CD4-positive, alpha-beta T cell treated with Interleukin-21 for 1 hour (primary cell): Measurements from ENCODE around the gene BICD1.
"Not testable (repeated sequence)": the region's sequence is repeated elsewhere in the genome, so short reads cannot be mapped to it uniquely, and the experiment has no call there.

Source experiments
- DNase-seq: peaks from one replicate; pipeline ENCODE4 v3.0.0-alpha.2; 2020

Gene BICD1

DNA sequence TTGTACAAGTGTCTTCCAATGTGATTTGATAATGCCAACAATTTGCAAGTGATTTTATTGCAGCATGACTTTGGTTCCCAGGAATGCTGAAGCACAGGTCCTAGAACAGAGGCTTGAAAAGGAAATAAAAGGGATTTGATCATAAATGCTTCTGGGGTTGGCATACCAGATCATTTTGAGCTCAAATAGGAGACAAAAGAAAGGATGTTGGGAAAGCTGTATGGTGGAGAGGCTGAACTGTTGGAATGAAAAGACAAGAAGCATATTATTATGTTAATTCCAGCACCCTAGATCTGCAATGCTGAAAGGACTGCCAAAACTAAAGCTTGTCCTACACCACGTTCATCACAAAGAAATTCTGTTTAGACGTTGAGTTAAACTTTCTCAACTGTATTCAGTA lies 143.1 kb downstream of the BICD1 start:
- no peak for DNase-seq

DNA sequence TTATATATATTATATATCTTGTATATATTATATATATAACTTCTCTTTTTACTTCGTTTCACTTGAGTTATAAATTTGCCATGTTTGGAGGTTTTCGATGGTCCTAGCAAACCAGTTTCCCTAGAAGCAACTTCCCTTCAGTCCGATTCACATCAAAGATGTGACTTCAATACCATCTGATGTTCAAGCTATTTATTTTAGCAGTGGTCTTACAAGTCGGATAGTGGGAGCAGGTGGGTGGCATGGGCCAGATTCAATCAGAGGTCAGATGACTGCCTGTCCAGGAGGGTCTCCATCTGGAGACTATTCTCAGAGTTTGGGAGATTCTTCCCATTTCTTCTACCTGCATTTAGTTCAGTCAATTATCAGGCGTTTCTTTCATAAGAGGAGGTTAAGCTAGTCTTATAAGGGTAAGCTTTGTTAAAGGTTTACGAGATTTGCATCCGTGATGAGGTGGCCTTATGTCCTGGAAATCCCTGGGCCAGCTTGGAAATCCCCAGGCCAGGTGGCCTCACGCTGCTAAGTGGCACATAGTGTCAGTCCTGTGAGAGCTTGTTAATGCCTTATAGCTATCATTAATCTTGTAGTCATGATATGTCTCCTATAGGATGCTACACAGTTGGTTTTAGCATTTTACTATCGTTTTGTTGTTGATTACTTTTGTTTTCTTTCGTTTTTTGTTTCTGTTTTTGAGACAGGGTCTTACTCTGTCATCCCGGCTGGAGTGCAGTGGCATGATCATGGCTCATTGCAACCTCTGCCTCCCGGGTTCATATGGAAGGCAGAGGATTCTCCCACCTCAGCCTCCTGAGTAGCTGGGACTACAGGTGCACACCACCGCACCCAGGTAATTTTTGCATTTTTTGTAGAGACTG lies 145.8 kb downstream of the BICD1 start:
- no peak for DNase-seq

DNA sequence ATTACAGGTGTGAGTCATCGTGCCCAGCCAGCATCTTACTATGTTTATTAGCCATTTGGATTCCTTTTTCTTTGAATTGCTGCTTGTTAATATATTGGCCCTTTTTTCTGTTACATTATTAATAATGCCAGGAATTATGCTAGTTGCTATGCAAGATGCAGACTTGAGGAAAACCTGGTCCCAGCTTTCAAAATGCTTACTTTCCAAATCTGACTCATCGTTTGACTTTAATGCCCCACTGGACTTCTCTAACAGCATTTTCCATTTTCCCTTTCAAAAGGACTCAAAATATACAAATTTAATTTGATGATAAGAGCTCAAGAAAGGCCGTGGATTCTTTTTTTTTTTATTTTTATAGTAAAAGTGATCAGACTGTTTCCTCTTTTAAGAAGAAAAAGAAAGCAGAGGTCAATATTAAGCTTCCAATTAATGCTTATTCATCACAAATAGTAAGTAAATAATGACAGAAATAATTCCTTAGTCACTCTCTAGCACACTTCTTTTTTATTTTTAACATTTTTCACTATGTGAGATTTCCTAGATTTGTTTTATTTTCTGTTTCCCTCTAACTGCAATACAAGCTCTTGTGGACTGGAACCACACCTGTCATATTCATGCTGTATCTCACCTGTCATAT lies 146.6 kb downstream of the BICD1 start:
- DNase-seq: no peak

DNA sequence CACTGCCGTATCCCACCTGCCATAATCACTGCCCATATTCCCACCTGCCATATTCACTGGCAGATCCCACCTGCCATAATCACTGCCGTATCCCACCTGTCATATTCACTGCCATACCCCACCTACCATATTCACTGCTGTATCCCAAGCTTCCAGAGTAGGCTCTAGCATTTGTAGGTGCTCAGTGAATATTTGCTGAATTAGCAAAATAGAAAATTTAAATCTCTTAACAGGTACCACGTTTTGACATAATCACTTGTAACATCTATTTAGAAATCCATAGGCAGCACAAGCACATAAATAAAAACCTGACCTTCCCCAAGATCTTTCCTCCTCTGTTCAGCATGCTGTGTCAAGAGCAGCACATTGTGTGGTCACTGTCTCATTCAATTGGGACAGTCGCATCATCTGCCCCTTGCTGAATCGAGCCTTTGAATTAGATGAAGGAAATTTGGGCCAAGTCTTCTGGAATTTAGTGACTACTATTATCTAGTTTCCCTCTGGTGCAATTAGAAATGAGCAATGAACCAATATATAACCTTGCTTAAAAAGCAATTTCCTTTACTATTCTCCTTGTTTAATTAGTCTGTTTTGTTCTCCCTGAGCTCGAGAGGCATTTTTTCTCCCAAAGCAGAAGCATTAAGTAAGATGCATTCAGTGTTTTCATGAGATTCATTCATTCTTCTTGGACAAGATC lies 147.8 kb downstream of the BICD1 start:
- no peak for DNase-seq

DNA sequence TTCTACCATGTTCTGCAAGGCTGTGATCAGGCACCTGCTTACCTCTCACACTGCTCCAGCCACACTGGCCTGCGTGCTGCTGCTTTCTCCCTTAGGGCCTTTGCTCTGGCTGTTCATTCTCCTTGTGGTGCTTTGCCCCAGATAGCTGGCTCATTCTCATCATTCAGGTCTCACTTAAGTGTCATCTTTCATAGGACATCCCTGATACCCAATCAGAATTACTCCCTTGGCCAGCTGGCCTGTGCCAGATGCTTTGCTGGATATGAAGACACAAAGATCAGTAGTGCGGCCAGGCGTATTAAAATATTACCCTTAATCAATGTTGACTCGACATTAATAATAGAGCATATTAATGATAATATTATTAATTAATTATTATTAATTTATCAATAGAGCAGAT lies 148.9 kb downstream of the BICD1 start:
- DNase-seq: no peak

DNA sequence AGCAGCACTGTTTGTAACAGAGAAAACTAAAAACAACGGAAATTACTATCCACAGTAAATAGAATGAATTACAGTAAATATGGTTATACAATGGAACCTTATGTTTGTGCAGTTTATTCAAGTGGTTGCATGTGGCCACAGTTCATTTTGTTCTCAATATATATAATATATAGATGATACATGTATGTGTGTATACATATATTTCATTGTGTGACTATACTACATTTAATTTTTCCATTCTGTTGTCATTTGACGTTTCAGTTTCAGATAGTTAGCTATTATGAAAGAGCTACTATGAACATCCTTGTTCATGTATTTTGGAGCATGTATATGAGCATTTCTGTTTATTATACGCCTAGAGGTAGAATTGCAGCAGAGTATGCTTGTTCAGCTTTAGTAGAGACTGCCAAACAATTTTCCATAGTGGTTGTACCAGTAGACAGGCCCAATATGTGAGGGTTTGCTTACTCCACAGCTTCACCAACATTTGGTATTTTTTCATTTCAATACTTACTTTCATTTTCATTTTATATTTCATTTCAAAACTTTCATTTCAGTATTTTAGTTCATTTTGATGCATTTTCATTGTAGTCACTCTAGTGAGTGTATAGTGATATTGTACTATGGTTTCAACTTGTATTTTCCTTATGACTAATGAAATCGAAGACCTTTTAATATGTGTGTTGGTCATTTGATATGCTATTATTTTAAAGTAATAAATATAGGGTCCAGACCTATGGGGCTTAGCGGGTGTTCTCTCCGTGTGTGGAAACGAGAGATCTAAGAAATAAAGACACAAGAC lies 151.2 kb downstream of the BICD1 start:
- DNase-seq: no peak

DNA sequence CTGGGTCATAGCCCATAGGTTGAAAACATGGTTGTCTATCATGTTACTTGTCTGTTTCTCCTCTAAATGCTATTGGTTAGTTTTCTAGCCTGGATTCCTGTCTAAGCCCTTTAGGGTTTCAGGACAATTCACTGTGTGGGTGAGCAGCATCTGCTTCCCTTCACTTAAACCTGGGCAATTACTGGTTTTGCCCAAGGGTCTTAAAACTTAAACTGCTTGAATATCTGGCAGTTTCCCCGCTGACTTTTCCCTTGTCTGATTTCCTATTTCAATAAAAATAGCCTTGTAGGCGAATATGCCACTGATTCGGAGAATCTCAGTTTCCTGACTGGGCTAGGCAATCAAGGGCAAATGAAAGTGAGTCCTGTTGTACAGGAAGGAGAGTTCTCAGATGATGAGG lies 154.0 kb downstream of the BICD1 start:
- no peak for DNase-seq

DNA sequence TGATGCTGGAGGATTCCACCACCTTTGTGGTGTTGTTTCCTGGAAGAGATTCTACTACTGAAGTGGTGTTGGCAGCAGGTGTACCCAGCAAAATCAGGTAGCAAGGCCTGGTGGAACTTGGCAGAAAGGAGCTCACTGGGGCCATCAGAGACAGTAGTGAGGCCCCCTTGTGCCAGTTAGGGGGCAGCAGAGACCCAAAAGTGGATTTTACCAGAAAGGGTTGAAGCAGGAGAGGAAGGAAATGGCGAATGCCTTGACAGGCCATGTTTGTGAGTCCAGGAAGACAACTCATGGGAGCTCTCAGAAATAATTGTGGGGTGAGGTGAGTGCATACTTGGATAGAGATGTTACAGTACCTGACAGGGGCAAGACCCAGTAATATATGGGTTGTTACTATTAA lies 155.0 kb downstream of the BICD1 start:
- no peak for DNase-seq

DNA sequence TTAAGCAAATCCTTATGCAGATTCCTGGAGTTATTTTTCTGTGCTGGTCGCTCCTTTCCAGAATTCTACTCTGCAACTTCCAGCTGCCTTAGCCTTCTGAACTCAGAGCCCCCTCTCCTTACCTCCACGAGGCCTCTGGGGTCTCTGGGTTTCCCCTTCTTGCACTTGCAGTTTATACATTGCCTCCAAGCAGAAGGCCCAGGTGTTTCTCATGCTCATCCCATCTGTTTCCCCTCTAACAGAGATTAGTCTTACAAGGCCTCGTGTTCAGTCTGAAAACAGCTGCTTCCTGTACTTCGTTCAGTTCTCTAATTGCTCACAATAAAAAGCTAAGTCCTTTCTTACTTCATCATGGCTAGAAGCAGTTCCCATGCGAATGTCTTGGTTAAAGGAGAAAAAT lies 158.3 kb downstream of the BICD1 start:
- no peak for DNase-seq

DNA sequence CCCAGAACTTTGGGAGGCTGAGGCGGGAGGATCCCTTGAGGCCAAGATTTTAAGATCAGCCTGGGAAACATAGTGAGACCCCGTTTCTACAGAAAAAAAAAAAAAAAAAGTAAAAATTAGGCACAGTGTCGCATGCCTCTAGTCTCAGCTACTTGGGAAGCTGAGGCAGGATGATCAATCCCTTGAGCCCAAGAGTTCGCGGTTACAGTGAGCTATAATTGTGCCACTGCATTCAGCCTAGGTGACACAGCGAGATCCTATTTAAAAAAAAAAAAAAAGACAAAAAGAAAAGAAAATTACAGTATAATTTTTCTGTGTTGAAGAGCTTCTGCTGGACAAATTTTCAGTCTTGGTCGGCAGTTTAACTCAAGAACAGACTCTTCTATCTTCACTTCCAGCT lies 158.8 kb downstream of the BICD1 start:
- DNase-seq: no peak

DNA sequence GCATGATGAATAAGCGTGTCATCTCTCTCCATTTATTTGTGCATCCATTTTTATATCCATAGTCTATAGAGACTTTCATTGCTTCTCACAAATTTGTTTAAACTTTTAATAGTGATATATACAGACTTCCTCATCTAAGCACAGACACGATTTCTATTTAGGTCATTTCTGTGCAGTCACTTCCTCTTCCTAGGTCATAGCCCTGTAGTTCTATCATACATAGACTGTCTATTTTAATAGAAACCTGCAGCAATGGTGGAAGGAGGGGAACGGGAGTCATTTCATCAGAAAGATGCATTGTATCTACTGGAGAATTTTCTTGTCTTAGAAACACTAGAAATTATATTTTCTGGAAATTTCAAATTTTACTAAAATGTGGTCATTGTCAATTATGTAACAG lies 159.3 kb downstream of the BICD1 start:
- DNase-seq: no peak

DNA sequence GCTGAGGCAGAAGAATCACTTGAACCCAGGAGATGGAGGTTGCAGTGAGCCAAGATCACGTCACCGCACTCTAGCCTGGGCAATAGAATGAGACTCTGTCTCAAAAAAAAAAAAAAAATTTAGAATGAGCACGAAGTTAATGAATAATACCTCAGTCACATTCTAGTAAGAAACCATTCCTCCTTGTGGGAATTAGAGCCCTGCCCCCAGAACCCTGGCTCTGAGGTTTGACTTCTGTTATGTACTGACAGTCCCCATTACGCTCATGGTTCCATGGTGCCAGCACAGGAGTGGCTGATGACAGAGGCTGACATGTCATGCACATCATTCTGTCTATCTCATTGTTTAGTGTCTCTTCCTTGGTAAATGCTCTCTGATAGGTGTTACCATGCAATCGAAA lies 160.1 kb downstream of the BICD1 start:
- DNase-seq: no peak

DNA sequence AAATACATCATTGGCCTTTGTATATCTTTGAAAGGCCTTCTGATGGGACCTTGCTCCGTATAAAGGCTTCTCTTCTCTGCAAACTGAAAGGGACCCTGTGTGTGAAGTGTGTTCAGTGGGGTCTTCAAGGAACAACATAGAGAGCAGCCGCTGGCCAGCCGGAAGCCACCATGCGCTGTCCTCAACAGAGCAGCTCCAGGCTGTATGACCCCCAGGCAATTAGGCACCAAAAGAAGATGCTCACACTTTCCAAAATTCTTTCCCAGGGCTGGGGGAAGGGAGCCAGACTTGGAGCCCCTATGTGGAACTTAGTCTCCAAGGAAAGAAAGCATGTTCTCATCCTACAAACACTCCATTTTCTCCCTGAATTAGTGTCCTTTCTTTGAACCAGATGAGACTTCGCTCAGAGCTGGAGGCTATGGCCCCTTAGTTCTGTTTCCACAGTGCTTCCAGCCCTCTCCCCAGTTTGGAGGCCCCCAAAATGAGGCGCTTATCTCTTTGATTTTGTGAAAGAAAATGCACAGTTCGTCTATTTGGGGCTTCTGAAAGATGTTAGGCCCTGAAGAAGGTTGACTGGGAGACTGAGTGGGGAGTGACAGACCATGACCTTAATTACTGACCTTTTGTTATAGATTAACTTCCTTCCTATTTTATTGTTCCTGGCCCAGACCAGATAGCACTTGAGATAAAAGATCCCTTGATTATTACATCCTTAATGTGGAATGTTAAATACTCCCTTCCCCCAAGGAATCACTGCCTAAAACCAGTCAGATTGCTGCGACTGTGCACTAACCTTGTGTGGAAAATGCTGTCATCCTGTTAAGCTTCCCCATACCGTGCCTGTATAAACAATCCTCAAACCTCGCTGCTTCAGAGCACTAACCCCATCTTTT lies 164.4 kb downstream of the BICD1 start:
- no peak for DNase-seq

DNA sequence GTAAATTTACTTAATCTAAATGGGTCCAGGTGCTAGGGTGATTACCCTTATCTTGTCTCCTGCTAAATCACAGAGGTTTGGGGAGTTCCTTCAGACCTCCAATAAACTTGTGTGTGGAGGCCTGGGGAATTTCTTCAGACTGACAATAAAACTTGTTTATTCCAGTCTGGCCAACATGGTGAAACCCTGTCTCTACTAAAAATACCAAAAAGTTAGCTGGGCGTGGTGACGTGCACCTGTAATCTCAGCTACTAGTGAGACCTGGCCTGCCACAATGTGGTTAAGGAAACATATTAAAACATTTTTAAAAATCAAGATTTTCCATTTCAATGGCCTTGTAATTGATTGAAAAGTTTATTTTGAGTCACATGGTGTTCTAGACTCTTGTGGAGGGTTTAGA lies 165.8 kb downstream of the BICD1 start:
- no peak for DNase-seq

DNA sequence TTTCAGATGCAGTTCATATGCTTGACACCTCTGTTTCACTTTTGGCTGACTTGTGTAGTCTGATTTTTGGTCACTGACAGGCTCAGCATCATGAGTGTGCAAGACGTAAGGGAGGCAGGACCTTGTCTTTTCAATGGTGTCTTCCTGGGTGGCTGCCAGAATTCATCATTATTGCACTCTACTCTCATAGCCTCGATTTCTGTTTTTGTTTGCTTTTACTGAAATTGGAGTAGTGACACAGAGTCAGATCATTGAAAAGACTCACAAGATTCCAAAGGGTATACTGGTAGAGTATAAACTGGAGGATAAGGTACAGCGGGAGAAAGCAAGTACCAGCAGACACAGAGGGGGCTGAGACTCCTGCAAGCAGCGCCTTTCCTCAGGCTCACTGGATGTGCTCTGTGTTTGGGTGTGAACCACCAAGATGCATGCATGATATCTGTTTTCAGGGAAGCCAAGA lies 166.4 kb downstream of the BICD1 start:
- DNase-seq: no peak

DNA sequence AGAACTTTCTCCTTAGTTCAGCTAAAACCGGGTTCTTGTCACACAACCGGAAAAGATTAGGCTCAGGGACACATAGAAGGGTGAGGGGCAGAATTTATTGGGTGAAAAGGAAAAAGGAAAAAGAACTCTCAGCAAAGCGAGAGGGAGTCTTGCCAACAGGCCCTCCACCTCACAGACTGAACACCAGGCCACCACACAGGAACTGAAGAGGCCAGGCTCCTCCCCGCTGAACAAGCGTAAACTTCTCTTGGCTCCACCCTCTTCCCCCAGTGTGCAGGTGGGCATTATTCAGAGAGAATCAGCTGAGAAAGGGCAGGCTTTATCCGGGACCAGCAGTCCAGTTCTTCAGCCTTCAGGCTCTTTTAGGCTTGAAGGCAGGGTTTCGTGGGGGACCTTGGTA lies 167.1 kb downstream of the BICD1 start:
- DNase-seq: peak; percentile 42

DNA sequence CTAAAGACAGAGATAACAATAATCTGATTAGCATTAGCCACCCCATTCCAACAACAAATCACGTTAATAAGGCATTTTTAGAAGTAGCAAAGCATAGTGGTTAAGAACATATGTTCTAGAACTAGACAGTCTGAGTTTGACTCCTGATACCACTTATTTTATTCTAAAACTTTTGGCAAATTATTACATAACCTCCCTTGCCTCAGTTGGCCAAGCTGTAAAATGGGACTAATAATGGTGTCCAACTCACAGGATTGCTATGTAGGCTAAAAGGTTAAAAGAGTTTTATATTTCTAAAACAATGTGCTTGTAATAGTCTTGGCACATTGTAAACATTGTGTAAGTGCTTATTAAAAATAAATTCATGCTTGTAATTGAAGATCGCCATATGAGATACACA lies 168.0 kb downstream of the BICD1 start:
- DNase-seq: no peak

DNA sequence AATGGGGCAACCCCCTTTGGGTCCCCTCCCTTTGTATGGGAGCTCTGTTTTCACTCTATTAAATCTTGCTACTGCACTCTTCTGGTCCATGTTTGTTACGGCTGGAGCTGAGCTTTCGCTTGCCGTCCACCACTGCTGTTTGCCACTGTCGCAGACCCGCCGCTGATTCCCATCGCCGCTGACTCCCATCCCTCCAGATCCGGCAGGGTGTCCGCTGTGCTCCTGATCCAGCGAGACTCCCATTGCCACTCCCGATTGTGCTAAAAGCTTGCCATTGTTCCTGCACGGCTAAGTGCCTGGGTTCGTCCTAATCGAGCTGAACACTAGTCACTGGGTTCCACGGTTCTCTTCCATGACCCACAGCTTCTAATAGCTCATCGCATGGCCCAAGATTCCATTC lies 168.9 kb downstream of the BICD1 start:
- DNase-seq: not testable (repeated sequence)

DNA sequence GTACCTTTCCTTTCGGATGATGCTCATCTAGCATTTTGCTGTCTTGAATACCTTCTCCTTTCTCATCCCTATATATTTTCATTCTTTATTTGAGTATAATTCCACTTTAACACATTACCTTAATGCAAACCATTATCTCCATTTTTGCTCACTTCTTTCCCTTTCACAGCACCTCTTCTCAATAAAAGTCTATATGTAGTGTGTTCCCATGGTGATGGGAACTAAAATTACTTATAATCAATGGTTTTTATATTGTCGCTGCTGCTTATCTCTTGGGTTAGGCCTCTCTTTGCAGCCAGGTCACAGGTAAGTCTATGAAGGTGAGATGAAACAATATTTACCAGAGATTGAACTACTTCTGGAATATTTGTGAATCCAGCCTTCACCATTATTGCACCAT lies 171.1 kb downstream of the BICD1 start:
- no peak for DNase-seq

DNA sequence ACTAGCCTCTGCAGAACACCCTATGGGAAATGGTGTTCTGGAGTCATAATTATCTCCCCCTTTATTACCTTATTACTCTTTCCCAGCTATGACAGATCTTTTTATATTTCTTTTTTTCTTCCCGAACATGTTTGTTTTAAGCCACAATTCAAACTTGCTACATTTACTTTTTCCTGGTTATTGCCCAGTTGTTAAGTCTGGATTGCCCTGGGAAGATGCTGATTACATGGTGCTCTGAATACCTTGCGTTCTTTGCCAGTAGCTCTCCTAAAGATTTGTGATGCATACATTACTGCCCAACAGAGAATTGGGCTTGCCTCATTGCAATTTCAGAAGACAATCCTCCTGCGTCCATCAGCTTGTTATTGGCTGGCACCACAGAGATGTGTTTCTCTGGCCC lies 174.5 kb downstream of the BICD1 start:
- no peak for DNase-seq

DNA sequence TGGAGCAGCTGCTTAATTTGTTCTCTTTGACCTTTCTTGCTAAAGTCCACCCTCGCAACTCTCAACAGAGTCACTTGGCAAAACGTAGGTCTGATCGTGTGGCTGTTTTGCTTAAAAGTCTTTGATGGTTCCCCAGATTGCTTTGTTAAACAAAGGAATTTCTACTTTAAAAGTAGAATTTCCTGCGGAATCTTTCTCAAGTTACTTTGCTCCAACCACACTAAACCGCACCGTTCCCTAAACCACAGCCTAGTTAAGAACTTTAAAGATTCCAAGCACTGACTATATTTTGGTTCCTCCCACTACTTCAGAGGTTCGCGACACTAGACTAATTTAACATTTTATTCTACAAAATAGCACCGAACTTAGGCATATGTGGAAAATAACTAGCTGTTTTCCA lies 177.9 kb downstream of the BICD1 start:
- DNase-seq: no peak

DNA sequence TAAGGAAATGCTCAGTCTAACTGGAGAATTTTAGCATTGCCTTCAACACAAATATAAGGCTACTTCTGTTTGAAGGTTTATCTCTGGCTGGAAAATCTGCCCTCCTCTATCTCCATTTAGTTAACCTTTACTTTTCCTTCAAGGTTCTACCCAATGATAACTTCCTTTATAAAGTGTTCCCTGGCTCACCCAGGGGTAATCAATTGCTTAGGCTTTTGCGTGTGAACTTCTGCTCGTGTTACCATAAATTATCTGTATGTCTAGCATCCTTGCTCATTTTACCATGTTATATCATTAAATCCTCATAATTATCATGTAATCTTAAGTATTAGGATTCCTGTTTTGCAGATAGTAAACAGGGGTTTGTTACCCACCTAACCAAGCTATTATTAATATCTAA lies 178.4 kb downstream of the BICD1 start:
- DNase-seq: no peak
